IMR-90 (cell line): ENCODE data around the gene DUS2. TPM values are rescaled to one million over a fixed set of nuclear protein-coding genes. Genes with fewer than 3 reads are reported as not detected.

ENCODE experiments used
- ATAC-seq: fragments of 200-7000 bp; cut with Tn5 transposase; 2 replicates; pipeline ENCODE4 v1.9.1; 2020; ENCODE audit warnings: low read depth, mild to moderate bottlenecking, moderate library complexity
- BruUV-seq: library from RNA; stranded (reverse); fragments of 400-500 nt; replicated peaks from 2 replicates; lab custom pipeline; 2021; lab: Mats Ljungman, UMichigan
- CTCF ChIA-PET: fragments of 300-600 bp; formaldehyde crosslinking; extraction: SDS; loops from one replicate; lab custom pipeline; 2021; ENCODE audit warnings: antibody characterized with exemption; lab: Yijun Ruan, JAX
- POLR2A ChIA-PET: fragments of 300-600 bp; sonication (Branson Sonifier 250); formaldehyde crosslinking; loops from one replicate; lab custom pipeline; 2022; ENCODE audit warnings: antibody characterized with exemption; ENCODE audit not compliant: unreplicated experiment; lab: Charles Lee
- DNase-seq: peaks from one replicate; pipeline ENCODE4 v3.0.0; 2013
- H2AFZ ChIP-seq: replicated peaks from 2 replicates; pipeline ENCODE3; 2013; ENCODE audit warnings: low read length, mild to moderate bottlenecking; ENCODE audit not compliant: poor library complexity
- H2AK5ac ChIP-seq: 2 replicates; pipeline ENCODE4 v1.6.1; 2013; ENCODE audit warnings: low read depth, low read length, inconsistent platforms
- H2AK9ac ChIP-seq: replicated peaks from 2 replicates; pipeline ENCODE3; 2013; ENCODE audit warnings: mild to moderate bottlenecking, low read depth, low read length, moderate library complexity; ENCODE audit not compliant: poor library complexity
- H2BK120ac ChIP-seq: 2 replicates; pipeline ENCODE4 v1.6.1; 2013; ENCODE audit warnings: low read depth, low read length, inconsistent platforms
- H2BK15ac ChIP-seq: 3 replicates; pipeline ENCODE4 v1.6.1; 2013; ENCODE audit warnings: low read depth, low read length, inconsistent platforms
- H2BK20ac ChIP-seq: 2 replicates; pipeline ENCODE4 v1.6.1; 2013; ENCODE audit warnings: low read depth, mild to moderate bottlenecking, inconsistent platforms, low read length, moderate library complexity
- H2BK5ac ChIP-seq: 2 replicates; pipeline ENCODE4 v1.6.1; 2013; ENCODE audit warnings: mild to moderate bottlenecking, low read depth, low read length, inconsistent platforms; ENCODE audit not compliant: poor library complexity, severe bottlenecking
- H3K14ac ChIP-seq: replicated peaks from 2 replicates; pipeline ENCODE4 v1.6.1; 2013; ENCODE audit warnings: low read depth, low read length, inconsistent platforms
- H3K18ac ChIP-seq: 2 replicates; pipeline ENCODE4 v1.6.1; 2013; ENCODE audit warnings: low read depth, low read length, control low read depth
- H3K23ac ChIP-seq: 2 replicates; pipeline ENCODE4 v1.6.1; 2013; ENCODE audit warnings: low read depth, low read length, inconsistent platforms
- H3K27ac ChIP-seq: 2 replicates; pipeline ENCODE4 v1.5.1; 2013; ENCODE audit warnings: mild to moderate bottlenecking, control low read depth, low read length; ENCODE audit not compliant: insufficient read depth
- H3K27me3 ChIP-seq: 2 replicates; pipeline ENCODE4 v1.6.1; 2013; ENCODE audit warnings: low read length; ENCODE audit not compliant: control insufficient read depth, insufficient read depth
- H3K36me3 ChIP-seq: 2 replicates; pipeline ENCODE4 v1.6.1; 2013; ENCODE audit warnings: low read length, mixed read lengths; ENCODE audit not compliant: control insufficient read depth, insufficient read depth
- H3K4ac ChIP-seq: 2 replicates; pipeline ENCODE4 v1.6.1; 2013; ENCODE audit warnings: low read depth, low read length, inconsistent platforms
- H3K4me1 ChIP-seq: 2 replicates; pipeline ENCODE4 v1.6.1; 2013; ENCODE audit warnings: low read length, mixed read lengths; ENCODE audit not compliant: control insufficient read depth, insufficient read depth
- H3K4me2 ChIP-seq: 2 replicates; pipeline ENCODE4 v1.6.1; 2013; ENCODE audit warnings: low read depth, mild to moderate bottlenecking, control low read depth, low read length, moderate library complexity
- H3K4me3 ChIP-seq: 2 replicates; pipeline ENCODE4 v1.5.1; 2013; ENCODE audit warnings: low read depth, mild to moderate bottlenecking, control low read depth, low read length, moderate library complexity; ENCODE audit not compliant: insufficient read depth
- H3K56ac ChIP-seq: 2 replicates; pipeline ENCODE4 v1.6.1; 2013; ENCODE audit warnings: low read length, inconsistent platforms; ENCODE audit not compliant: insufficient read depth; ENCODE audit errors: extremely low read depth
- H3K79me1 ChIP-seq, 2 experiments: 2 replicates each; pipeline ENCODE4 v1.6.1; 2013; ENCODE audit warnings: low read length in 2 of 2, inconsistent platforms in 1 of 2, low read depth in 1 of 2
- H3K9ac ChIP-seq: 2 replicates; pipeline ENCODE4 v1.6.1; 2013; ENCODE audit warnings: low read depth, low read length, control low read depth
- H3K9me1 ChIP-seq: 2 replicates; pipeline ENCODE4 v1.6.1; 2013; ENCODE audit warnings: low read length, inconsistent platforms; ENCODE audit not compliant: insufficient read depth
- H3K9me3 ChIP-seq: 2 replicates; pipeline ENCODE4 v1.6.1; 2013; ENCODE audit warnings: low read length; ENCODE audit not compliant: control insufficient read depth, insufficient read depth
- H4K20me1 ChIP-seq: 2 replicates; pipeline ENCODE4 v1.6.1; 2013; ENCODE audit warnings: low read length, inconsistent platforms; ENCODE audit not compliant: insufficient read depth
- H4K5ac ChIP-seq: 2 replicates; pipeline ENCODE4 v1.6.1; 2013; ENCODE audit warnings: mild to moderate bottlenecking, low read depth, low read length, control low read depth
- H4K8ac ChIP-seq, 2 experiments: 2 replicates each; pipeline ENCODE4 v1.6.1; 2013; ENCODE audit warnings: low read depth in 2 of 2, low read length in 2 of 2, control low read depth in 1 of 2, inconsistent platforms in 1 of 2
- H4K91ac ChIP-seq: 2 replicates; pipeline ENCODE4 v1.6.1; 2013; ENCODE audit warnings: low read depth, low read length, inconsistent platforms; ENCODE audit not compliant: insufficient read depth
- BHLHE40 ChIP-seq: fragments of 150-350 bp; IDR thresholded peaks from 2 replicates; pipeline ENCODE4 v1.6.1; 2016; ENCODE audit warnings: mild to moderate bottlenecking, low read depth, low read length
- CEBPB ChIP-seq: IDR thresholded peaks from 2 replicates; pipeline ENCODE4 v1.6.1; 2012; ENCODE audit warnings: low read depth, low read length, improper control_type of control experiment
- CHD1 ChIP-seq: IDR thresholded peaks from 2 replicates; pipeline ENCODE4 v1.6.1; 2012; ENCODE audit warnings: low read depth, low read length, improper control_type of control experiment
- CTCF ChIP-seq: conservative IDR thresholded peaks from 2 replicates; pipeline ENCODE4 v1.5.1; 2012; ENCODE audit warnings: mild to moderate bottlenecking, low read depth, low read length, improper control_type of control experiment
- ELK1 ChIP-seq: fragments of 150-350 bp; IDR thresholded peaks from 2 replicates; pipeline ENCODE4 v1.6.1; 2016; ENCODE audit warnings: low read depth, mild to moderate bottlenecking, low read length, moderate library complexity, borderline replicate concordance
- FOS ChIP-seq: fragments of 150-350 bp; IDR thresholded peaks from 2 replicates; pipeline ENCODE4 v1.6.1; 2016; ENCODE audit warnings: low read depth, low read length
- MAFK ChIP-seq: IDR thresholded peaks from 2 replicates; pipeline ENCODE4 v1.6.1; 2012; ENCODE audit warnings: low read depth, low read length, improper control_type of control experiment
- MAZ ChIP-seq: IDR thresholded peaks from 2 replicates; pipeline ENCODE4 v1.6.1; 2012; ENCODE audit warnings: low read depth, mild to moderate bottlenecking, low read length, improper control_type of control experiment, moderate library complexity, borderline replicate concordance
- MXI1 ChIP-seq: IDR thresholded peaks from 2 replicates; pipeline ENCODE4 v1.6.1; 2012; ENCODE audit warnings: low read depth, mild to moderate bottlenecking, low read length, moderate library complexity, borderline replicate concordance
- NFE2L2 ChIP-seq: fragments of 150-350 bp; IDR thresholded peaks from 2 replicates; pipeline ENCODE4 v1.6.1; 2016; ENCODE audit warnings: low read depth, mild to moderate bottlenecking, low read length
- POLR2A ChIP-seq: IDR thresholded peaks from 2 replicates; pipeline ENCODE4 v1.6.1; 2012; ENCODE audit warnings: mild to moderate bottlenecking, low read depth, low read length
- RAD21 ChIP-seq: IDR thresholded peaks from 2 replicates; pipeline ENCODE4 v1.6.1; 2012; ENCODE audit warnings: low read length, improper control_type of control experiment
- RCOR1 ChIP-seq: IDR thresholded peaks from 2 replicates; pipeline ENCODE4 v1.6.1; 2012; ENCODE audit warnings: mild to moderate bottlenecking, low read length, improper control_type of control experiment; ENCODE audit not compliant: insufficient replicate concordance
- RFX5 ChIP-seq: IDR thresholded peaks from 2 replicates; pipeline ENCODE4 v1.8.0; 2012; ENCODE audit warnings: low read depth, mild to moderate bottlenecking, low read length, moderate library complexity
- SMC3 ChIP-seq: fragments of 150-350 bp; IDR thresholded peaks from 2 replicates; pipeline ENCODE4 v1.6.1; 2016; ENCODE audit warnings: low read depth, mild to moderate bottlenecking, antibody characterized with exemption, low read length, moderate library complexity
- USF2 ChIP-seq: fragments of 150-350 bp; IDR thresholded peaks from 2 replicates; pipeline ENCODE4 v1.6.1; 2017; ENCODE audit warnings: mild to moderate bottlenecking, antibody characterized with exemption, low read length, low read depth
- WGBS, 2 experiments: methylation state at CpG; one replicate each; pipeline versions ENCODE4 v1.1.5 to v1.1.7; 2013; ENCODE audit warnings: missing lambda C conversion rate in 2 of 2; ENCODE audit not compliant: insufficient read length in 1 of 2; ENCODE audit errors: extremely low coverage in 2 of 2; 5-methylcytosine and 5-hydroxymethylcytosine counted together
- dilution Hi-C: fragments of 300-500 bp; cut with HindIII; formaldehyde crosslinking; loops from one replicate; pipeline ENCODE4 v1.14.3; 2018; ENCODE audit warnings: low sequenced_read_pairs; ENCODE audit not compliant: unreplicated experiment
- in situ Hi-C: fragments of 300-500 bp; cut with MboI; formaldehyde crosslinking; loops from 3 replicates; pipeline ENCODE4 v1.14.3; 2019; ENCODE audit warnings: low sequenced_read_pairs, inconsistent platforms, mixed read lengths
- intact Hi-C: fragments of 100-400 bp; cut with micrococcal nuclease; formaldehyde crosslinking; loops from 2 replicates; pipeline ENCODE4 v1.10.0; 2022
- polyA plus RNA-seq, 3 experiments: library from polyadenylated mRNA; depleted of rRNA; stranded (reverse); fragments of >200 nt; gene quantifications; 2 replicates each; pipeline ENCODE4 v1.2.3, GENCODE V29; 2012; ENCODE audit warnings: low replicate concordance in 1 of 3
- total RNA-seq: library from RNA; depleted of rRNA; stranded (reverse); fragments of >200 nt; gene quantifications from 2 replicates; pipeline ENCODE4 v1.2.3, GENCODE V29; 2012

DUS2 gene
- total and polyA plus RNA-seq, 2 of the 4 experiments (the other 2 are of a cell fraction), result 15.8 to 30.5 TPM

GRCh38 chr16:68105611-68106010 lies 82.5 kb downstream of the DUS2 start:
- Histone ChIP-seq H2BK20ac (no peak overlapping the region), H3K23ac (no peak overlapping the region), H3K9ac (no peak overlapping the region), H3K79me1 (peaks cover 6 to 38% of the 10 kb centered on the region in 2 experiments), H3K4ac (no peak overlapping the region), H4K5ac (no peak overlapping the region), H3K36me3 (no peaks in the 10 kb centered on the region), H2BK5ac (no peak overlapping the region), H2BK15ac (no peak overlapping the region), H2BK120ac (no peak overlapping the region), H3K9me1 (no peaks in the 10 kb centered on the region), H3K9me3 (peaks cover 3% of the 10 kb centered on the region), H3K14ac (no peak overlapping the region), H4K91ac (no peak overlapping the region), H3K27me3 (no peaks in the 10 kb centered on the region), H2AK9ac (no peak overlapping the region), H3K4me3 (no peak overlapping the region), H3K18ac (no peak overlapping the region), H3K4me1 (no peaks in the 10 kb centered on the region), H4K20me1 (peaks cover 3% of the 10 kb centered on the region; the same call in 1 of the 2 replicates), H3K27ac (no peak overlapping the region), H3K56ac (no peak overlapping the region), H3K4me2 (no peak overlapping the region), H4K8ac (no peak overlapping the region), H2AK5ac (no peak overlapping the region), H2AFZ (no peak overlapping the region)
- in situ Hi-C loops (no loop called here), dilution Hi-C loops (no loop called here), intact Hi-C loops (no loop called here)
- 100% methylated on average over 1 of the region's 3 CpGs; no CpG with 5 or more reads in 1 of the 2 experiments for WGBS, 2 experiments
- BruUV-seq, result no TSS peak
- DNase-seq (no peak), ATAC-seq (no peak)
- TF ChIP-seq USF2 (no peak), FOS (no peak), POLR2A (no peak), ELK1 (no peak), RAD21 (no peak), CEBPB (no peak), MAFK (no peak), BHLHE40 (no peak), SMC3 (no peak), RCOR1 (no peak), CHD1 (no peak), NFE2L2 (no peak), CTCF (no peak), MAZ (no peak), MXI1 (no peak), RFX5 (no peak)
- ChIA-PET POLR2A (no interaction called here), CTCF (no interaction called here)
